NCI-H146 treated with DMSO at 0.1 percent for 48 hours (cell line): ENCODE results near the gene OR4D10.
"Not testable (repeated sequence)": the region's sequence is repeated elsewhere in the genome, so short reads cannot be mapped to it uniquely, and the experiment has no call there.

ENCODE experiments used
- DNase-seq: peaks from one replicate; lab custom pipeline; 2025; ENCODE audit not compliant: unreplicated experiment; lab: John Stamatoyannopoulos, UW

The OR4D10 gene

DNA sequence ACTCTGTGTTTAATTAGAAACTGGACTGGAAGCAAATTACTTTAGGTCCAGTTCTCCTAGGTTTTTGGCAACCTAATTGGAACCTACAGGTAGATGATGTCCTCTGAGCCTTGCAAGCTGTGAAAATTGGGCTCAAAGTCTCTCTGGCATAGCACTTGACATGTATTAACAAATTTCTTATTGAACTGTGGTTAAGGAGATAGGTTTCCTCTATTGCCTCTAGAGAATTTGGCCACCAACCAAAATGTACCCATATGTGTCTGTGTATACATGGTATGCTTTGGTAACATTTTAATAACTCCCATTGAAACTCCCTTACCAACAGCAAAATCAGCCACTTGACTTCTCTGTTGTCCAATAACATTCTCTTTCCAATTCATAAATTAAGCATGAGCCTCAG is at the start of gene OR4D10:
OR4D10 (plus strand) TSS at position 301 of the 400 bp plus-strand sequence. CDS start 4,115 bp downstream, outside the sequence.
- no peak for DNase-seq

DNA sequence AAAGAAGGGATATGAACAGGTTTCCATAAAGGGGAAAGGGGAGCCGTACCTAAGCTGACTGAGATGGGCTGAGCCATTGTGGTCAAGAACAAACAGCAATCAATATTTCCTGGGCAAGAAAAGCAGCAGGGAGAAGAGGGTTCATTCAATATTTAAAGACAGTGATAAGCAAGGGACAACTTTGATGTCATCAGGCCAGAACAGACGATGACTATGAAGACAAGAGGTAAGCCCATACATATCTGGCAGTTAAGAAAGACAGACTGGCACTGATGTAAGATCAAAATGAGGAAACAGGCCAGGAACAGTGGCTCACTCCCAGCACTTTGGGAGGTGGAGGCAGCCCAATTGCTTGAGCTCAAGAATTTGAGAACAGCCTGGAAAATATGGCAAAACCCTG is 49.3 kb upstream of the OR4D10 start:
- DNase-seq = no peak

DNA sequence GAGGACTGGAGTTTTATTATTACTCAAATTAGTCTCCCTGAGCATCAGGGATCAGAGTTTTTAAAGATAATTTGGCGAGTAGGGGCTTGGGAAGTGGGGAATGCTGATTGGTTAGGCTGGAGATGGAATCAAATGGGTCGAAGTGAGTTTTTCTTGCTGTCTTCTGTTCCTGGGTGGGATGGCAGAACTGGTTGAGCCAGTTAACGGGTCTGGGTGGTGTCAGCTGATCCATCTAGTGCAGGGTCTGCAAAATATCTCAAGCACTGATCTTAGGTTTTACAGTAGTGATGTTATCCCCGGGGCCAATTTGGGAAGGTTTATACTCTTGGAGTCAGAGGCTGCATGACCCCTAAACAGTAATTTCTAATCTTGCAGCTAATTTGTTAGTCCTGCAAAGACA is 48.0 kb upstream of the OR4D10 start:
- no peak for DNase-seq

DNA sequence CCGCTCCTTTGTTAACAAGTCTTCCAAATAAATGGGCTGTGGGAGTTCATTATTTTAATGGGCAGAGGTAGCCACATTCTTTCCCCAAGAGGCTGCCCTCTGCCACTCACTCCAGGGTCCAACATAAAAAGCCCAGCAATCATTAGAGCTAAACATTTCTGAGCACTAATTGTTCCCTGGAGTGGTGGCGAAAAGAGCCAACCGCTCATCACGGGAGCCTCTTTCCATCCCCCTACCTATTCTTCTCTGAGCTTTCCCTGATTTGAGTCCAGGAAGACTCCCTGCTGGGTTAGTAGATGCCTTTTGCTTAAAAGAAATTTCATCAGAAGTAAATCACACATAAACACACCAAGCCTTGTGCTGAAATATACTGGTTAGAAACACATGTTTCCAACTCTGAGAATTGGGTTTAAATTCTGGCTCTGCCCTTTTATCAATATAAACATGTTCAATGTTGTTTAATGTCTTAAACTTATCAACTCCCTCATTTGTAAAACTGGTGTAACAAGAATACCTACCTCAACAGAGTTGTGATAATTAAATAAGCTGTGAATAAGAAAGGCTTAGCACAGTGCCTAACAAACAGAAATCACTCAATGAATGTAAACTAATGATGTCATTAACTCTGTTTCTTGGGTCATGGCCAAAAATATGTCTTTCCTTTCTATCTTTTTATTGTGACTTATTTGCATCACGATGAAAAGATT is 46.6 kb upstream of the OR4D10 start, which contains the start of gene OR5A2:
OR5A2 (minus strand) TSS at position 53 of the 707 bp plus-strand sequence. CDS start 3,460 bp downstream, outside the sequence.
- DNase-seq = no peak

DNA sequence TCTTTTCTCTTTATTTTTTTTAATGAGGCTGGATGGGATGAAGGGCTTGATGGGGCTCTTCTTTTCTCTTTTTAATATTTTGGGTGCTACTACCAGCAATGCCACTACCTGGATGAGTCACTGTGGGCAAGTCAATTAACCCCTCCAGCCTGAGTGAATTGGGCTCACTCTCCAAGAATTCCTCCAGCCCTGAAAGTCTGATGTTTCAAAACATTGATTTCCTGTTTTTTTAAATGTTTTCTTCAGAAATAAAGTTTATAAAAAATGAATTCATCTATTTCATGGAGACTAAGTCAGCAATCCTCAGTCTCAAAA is 46.1 kb upstream of the OR4D10 start:
- DNase-seq = no peak

DNA sequence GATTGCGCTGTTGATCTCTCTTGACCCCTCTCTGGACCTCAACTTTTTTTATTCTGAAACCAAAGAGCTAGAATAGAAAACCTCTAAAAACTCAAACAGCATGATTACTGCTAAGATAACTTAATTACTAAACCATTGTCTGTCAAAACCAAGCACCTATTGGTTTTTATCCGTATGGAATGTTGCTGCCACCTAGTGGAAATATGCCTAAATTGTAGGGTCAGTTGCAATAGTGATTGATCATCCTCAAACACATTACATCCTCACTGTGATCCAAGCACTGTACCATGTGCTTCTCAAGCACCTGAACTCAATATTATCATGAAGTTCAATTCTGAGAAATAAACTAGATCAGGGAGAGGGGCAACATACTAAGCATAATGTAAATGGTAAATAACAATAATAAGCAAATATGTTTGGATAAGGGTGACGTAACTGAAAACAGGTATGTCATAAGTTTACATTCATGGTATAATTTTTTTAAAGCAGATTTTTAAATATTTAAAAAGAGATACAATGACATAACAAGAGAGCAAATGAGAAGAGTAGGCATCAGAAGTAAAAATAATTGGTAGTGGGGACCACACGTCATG is 43.1 kb upstream of the OR4D10 start:
- DNase-seq = peak; percentile 10

DNA sequence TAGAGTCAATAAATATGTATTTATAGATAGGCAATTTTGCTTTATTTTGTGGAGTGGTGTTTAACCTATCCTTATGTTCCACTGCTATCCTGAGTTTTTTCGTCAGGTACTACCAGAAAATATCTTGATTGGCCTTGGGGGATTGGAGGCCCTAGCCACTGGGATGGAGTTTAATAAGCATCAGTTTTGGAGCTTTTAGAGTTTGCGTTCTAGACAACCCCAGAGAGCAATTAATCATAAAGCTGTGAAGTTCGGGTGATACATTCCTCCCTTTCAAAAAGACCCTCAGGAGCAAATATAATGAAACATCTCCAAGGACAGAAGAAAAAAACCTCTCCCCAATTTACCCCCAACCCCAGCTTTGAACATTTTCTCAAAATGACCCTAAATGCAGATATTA is 36.9 kb upstream of the OR4D10 start, which contains the start of gene OR5A1:
OR5A1 (plus strand) TSS at position 301 of the 400 bp plus-strand sequence. CDS start 6,700 bp downstream, outside the sequence.
- no peak for DNase-seq

DNA sequence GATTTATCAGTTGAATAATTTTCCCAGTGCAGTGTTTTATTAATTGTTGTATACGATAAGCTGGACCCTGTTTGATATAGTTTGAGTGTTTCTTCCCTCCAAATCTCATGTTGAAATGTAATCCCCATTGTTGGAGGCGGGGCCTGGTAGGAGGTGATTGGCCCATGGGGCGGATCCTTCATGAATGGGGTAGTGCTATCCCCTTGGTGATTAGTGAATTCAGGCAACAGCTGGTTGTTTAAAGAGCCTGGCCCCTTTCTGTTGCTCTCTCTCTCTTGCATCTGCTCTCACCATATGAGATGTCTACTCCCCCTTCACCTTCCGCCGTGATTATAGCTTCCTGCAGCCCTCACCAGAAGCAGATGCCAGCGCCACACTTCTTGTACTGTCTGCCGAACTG is 35.3 kb upstream of the OR4D10 start:
- no peak for DNase-seq

DNA sequence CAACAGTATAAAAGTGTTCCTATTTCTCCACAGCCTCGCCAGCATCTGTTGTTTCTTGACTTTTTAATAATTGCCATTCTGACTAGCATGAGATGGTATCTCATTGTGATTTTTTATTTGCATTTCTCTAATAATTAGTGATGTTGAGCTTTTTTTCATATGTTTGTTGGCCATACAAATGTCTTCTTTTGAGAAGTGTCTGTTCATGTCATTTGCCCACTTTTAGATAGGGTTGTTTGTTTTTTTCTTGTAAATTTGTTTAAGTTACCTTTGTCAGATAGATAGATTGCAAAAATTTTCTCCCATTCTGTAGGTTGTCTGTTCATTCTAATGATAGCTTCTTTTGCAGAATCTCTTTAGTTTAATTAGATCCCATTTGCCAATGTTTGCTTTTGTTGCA is 27.5 kb upstream of the OR4D10 start:
- DNase-seq = not testable (repeated sequence)

DNA sequence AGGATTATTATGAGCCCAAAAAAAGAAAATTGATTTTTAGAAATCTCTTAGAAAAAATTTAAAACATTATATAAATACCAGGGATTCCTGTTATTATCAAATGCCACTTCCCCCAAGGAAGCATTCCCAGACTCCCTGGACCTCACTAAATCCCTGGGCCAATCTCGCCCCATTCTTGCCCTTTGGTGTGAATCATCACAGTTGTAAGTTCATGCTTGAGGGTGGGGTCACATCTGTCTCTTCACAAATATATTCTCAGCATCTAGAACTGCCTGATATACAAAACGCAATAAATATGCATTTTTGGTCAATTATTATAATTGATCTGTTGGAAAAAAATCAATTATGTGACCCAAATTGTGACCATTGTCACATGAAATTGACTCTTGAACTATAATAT is 24.6 kb upstream of the OR4D10 start:
- no peak for DNase-seq

DNA sequence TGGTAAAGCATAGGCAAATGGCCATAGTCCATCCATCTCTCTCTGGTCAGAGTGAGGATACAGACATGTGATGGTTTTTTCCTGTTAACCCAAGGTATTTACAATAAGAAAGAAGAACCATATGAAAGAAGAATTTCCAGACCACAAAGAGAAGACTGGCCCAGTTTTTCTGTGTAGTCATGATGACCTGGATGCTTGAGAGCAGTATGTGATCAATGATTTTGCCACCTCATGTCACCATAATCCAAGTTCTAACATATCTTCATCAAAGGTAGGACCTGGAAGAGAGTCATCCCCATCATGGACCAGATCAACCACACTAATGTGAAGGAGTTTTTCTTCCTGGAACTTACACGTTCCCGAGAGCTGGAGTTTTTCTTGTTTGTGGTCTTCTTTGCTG is 16.5 kb upstream of the OR4D10 start, which contains the start of gene OR4D6:
OR4D6 (plus strand) TSS at position 301 of the 400 bp plus-strand sequence; CDS start at position 301, 0 bp downstream.
- DNase-seq = no peak

DNA sequence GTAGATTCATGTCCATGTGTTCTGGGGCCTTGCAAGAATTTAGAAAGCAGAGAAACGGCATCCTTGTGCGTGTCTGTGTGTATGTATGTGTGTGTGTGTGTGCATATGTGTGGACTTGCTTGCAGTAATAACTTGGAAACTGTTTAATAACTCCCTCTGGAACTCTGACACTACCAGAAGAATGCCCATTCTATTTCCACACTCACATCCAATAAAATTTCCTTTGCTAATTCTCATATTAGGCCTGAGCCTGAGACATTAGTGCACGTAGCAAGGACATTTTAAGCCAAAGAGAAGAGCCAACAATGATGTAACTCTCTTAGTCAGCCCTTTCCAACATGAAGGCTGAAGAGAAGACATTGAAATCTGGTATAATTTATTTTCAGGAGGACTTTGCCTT is 13.2 kb upstream of the OR4D10 start:
- no peak for DNase-seq

DNA sequence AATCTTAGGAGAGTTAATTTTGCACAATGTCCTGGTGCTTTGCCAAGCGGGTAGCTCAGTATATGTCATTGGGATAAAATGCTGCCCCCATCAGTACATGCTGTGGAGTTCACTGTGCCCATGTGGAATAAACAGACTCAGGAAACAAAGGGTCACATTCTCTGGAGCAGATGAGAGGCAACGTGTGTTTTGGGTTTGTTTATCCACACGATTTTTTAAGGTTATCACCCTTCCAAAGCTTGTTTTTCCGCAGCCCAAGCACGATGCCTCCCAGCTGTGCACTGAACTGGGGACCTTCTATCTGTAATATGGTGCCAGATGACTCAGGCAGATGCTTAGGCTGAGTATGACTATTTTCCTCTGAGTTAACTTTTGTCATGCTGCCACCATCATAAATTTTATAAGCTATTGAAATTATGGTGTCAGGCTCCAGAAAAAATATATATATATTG is 9.9 kb upstream of the OR4D10 start:
- no peak for DNase-seq

DNA sequence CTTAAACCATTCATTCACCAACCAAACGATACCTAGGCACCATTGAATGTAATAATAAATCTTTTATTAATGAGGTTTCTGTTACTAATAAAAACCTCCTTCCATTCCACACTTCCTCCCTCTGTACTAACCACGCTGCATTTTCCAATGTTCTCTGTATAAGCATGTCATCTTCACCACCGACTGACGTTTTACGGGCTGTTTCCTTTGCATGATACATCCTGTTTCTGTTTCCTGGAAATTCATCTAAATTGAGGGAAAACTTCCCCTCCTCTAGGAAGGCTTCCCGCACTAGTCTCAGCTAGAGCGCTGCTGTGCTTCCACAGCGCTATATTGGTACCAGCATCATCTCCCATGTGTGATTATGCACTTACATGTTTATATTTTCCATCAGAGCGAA is 2.1 kb downstream of the OR4D10 start:
- no peak for DNase-seq

DNA sequence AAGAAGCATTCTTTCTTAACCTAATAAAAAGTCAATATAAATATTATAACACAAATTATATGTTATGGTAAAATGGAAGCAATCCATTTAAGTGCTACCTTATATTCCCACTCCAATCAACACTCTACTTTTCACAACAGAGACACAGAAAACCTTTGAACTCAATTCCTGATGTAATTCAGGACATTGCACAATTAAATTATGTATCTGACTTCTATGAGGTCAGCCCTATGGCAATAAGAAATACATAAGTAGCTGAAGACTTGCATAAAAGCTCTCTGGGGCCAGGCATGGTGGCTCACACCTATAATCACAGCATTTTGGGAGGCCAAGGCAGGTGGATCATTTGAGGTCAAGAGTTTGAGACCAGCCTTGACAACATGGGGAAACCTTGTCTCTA is 6.8 kb downstream of the OR4D10 start:
- no peak for DNase-seq

DNA sequence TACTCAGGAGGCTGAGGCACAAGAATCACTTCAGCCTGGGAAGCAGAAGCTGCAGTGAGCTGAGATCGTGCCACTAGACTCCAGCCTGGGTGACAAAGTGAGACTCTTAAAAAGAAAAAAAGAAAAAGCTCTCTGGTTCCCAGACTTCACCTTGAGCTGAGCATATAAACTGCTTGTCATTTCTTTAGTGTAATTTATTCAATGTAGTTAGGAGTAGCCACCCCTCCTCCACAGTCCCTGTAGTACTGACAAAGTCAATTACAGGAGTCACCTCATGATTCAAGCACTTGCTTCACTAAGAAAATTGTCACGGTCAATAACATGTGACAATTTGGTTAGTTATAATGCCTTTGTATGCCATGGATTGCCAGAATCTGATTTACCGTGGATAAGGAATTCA is 7.2 kb downstream of the OR4D10 start:
- DNase-seq = no peak

DNA sequence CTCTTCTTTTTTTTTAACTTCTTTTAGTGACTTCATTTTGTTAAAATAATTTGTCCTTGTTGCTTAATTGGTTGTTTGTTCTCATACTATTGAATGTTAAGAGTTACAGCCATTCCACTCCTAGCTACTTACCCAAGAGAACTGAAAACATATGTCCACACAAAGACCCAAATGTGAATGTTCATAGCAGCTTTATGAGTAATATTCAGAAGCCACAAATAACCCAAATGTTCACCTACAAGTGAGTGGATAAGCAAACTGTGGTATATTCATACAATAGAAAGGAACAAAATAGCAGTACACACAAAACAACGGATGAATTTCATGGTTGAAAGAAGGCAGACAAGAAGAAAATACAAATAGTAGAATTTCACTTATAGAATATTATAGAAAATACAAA is 28.8 kb downstream of the OR4D10 start:
- DNase-seq = no peak

DNA sequence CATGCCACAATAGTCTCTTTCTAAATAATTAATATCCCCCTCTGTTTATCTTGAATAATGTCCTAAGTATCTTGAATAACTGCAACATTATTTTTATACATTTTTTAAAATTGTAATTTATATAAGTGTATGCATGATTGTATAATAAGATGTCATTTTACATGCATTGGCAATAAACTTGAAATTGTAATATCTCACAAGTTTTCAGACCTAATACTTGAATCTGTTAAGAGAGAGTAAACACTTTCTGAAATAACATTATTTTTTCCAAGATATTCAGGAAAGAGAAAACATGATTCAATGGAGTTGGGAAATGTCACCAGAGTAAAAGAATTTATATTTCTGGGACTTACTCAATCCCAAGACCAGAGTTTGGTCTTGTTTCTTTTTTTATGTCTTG is 30.2 kb downstream of the OR4D10 start, which contains the start of gene OR4D11:
OR4D11 (plus strand) TSS at position 301 of the 400 bp plus-strand sequence; CDS start at position 301, 0 bp downstream.
- DNase-seq = no peak

DNA sequence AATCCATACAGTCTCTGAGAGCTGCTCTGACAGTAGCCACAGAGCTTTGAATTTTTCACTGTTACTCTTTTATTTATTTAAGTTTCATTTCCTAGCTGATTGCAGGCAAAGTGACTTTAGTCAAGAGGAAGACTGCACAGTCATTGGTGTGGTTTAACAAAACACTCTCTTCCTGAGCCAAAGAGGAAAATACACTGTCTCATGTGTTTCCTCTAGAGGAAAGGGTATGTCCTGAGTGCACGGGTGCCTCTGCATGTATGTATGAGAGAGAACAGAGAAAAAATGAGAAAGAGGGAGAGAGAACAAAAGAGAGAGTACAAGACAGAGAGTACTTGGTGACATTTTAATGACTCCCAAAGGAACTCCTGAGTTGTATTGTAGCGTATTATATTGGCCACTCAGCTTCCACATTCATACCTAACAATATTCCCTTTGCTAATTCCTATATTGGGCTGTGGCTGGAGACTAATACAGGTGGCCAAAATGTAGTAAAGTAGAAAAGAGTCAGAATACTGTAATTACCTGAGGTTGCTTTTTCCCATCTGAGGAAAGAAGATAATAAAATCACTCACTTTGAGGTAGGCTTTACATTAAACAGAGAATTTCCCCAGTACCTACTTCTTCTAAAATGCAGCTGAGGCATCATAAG is 38.0 kb downstream of the OR4D10 start, which contains the start of gene OR4D9:
OR4D9 (plus strand) TSS at position 599 of the 649 bp plus-strand sequence. CDS start 3,374 bp downstream, outside the sequence.
- DNase-seq = no peak

DNA sequence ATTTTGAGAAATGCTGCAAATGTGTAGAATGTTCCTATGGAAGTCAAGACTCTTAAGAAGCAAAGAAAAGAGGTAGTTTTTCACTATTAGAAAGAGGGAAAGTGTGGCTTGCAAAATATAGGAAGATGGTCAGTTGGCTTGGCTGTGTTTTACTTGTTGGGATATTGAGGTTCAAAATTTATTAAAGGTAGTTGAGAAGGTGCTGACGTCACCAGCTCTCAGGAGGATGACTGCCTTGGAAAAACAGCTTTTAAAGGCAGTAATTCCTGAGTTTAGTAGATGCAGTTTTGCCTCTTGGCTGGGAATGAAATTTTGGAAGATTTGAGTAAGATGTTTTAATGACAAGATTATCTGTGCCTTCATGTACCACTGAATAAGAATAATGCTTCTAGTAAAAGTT is 38.6 kb downstream of the OR4D10 start:
- no peak for DNase-seq

DNA sequence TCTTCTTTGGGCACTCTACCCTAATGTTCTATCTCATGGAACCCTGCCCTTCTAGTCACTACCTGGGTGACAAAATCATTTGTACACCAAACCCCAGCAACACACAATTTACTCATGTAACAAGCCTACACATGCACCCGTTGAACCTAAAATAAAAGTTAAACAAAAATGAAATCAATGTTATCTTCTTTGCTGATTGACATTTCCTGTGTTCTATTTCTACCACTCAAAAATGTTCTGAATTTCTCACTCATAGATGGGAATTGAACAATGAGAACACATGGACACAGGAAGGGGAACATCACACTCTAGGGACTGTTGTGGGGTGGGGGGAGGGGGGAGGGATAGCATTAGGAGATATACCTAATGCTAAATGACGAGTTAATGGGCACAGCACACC is 47.0 kb downstream of the OR4D10 start:
- DNase-seq = not testable (repeated sequence)

DNA sequence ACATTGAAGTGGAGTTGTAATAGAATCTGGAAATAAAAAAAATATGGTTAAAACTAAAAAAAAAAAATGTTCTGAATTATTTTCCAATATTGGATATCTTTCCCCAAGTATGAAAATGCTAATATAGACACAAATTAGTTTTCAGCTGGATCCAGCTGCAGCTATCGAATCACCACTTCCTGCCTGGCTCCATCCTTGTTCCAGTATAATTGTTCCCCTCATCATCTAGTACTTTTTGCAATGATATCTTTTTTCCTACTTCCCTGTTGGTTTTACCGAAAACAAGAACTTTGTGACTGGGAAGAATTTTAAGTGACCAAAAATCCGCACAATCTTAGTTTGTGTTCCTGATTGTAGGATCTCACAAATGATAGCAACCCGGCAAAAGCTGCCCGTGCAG is 47.6 kb downstream of the OR4D10 start:
- no peak for DNase-seq
